SK-N-SH (cell line): ENCODE results near the gene EXOC7. TPM values are rescaled to one million over a fixed set of nuclear protein-coding genes. Genes with fewer than 3 reads are reported as not detected.
"Not testable (repeated sequence)": the region's sequence is repeated elsewhere in the genome, so short reads cannot be mapped to it uniquely, and the experiment has no call there.

ENCODE experiments used
- CTCF ChIA-PET: fragments of 300-600, 350-600 bp; formaldehyde crosslinking; extraction: SDS; loops from one replicate; lab custom pipeline; 2021; lab: Yijun Ruan, JAX
- POLR2A ChIA-PET: fragments of 350-600 bp; sonication (Branson Sonifier 250); formaldehyde crosslinking; extraction: SDS; loops from one replicate; lab custom pipeline; 2020; ENCODE audit warnings: antibody characterized with exemption, inconsistent platforms; lab: Yijun Ruan, JAX
- DNase-seq: peaks from one replicate; pipeline ENCODE4 v3.0.0; 2012
- H2AFZ ChIP-seq: fragments of 200-600 bp; sonication (generic); 2 replicates; pipeline ENCODE4 v1.8.1; 2016; ENCODE audit warnings: antibody characterized with exemption, mild to moderate bottlenecking, low read depth
- H3F3A ChIP-seq: fragments of 200-600 bp; sonication (generic); replicated peaks from 2 replicates; pipeline ENCODE3; 2016; ENCODE audit warnings: antibody characterized with exemption, mild to moderate bottlenecking; ENCODE audit not compliant: insufficient read depth
- H3K27ac ChIP-seq, 2 experiments: fragments of 200-500 bp in 1 of 2; fragments of 200-600 bp in 1 of 2; sonication (Bioruptor generic) in 1 of 2; sonication (generic), shearing (Covaris generic) in 1 of 2; 2 replicates each; pipeline versions ENCODE4 v1.5.1 to v1.6.1; 2014 to 2016; ENCODE audit warnings: low read depth in 2 of 2, inconsistent platforms in 1 of 2, low read length in 1 of 2, mild to moderate bottlenecking in 1 of 2, mixed read lengths in 1 of 2
- H3K27me3 ChIP-seq: fragments of 200-600 bp; sonication (generic), shearing (Covaris generic); 2 replicates; pipeline ENCODE4 v1.6.1; 2016; ENCODE audit warnings: mixed run types; ENCODE audit not compliant: insufficient read depth
- H3K36me3 ChIP-seq, 2 experiments: fragments of 200-500 bp in 1 of 2; fragments of 200-600 bp in 1 of 2; sonication (Bioruptor generic) in 1 of 2; sonication (generic) in 1 of 2; replicated peaks in 1 of 2; 2 replicates each; pipeline versions ENCODE3 to v1.5.1; 2014 to 2016; ENCODE audit warnings: low read length in 1 of 2, mild to moderate bottlenecking in 1 of 2; ENCODE audit not compliant: insufficient read depth in 2 of 2, control insufficient read depth in 1 of 2
- H3K4me1 ChIP-seq, 2 experiments: fragments of 200-500 bp in 1 of 2; fragments of 200-600 bp in 1 of 2; sonication (Bioruptor generic) in 1 of 2; sonication (generic), shearing (Covaris generic) in 1 of 2; 2 replicates each; pipeline versions ENCODE4 v1.5.1 to v1.6.1; 2014 to 2016; ENCODE audit warnings: low read depth in 1 of 2, low read length in 1 of 2, mixed run types in 1 of 2; ENCODE audit not compliant: insufficient read depth in 2 of 2, control insufficient read depth in 1 of 2
- H3K4me2 ChIP-seq: fragments of 200-600 bp; sonication (generic), shearing (Covaris generic); 2 replicates; pipeline ENCODE4 v1.6.1; 2017; ENCODE audit warnings: mixed run types
- H3K4me3 ChIP-seq, 2 experiments: fragments of 200-500 bp in 1 of 2; fragments of 200-600 bp in 1 of 2; sonication (Bioruptor generic) in 1 of 2; sonication (generic), shearing (Covaris generic) in 1 of 2; 2 replicates each; pipeline versions ENCODE4 v1.5.1 to v1.8.1; 2014 to 2016; ENCODE audit warnings: low read depth in 2 of 2, inconsistent platforms in 1 of 2, low read length in 1 of 2, mild to moderate bottlenecking in 1 of 2, mixed read lengths in 1 of 2, moderate library complexity in 1 of 2
- H3K79me2 ChIP-seq: fragments of 200-600 bp; sonication (generic); 2 replicates; pipeline ENCODE4 v1.8.1; 2017; ENCODE audit warnings: mild to moderate bottlenecking; ENCODE audit not compliant: insufficient read depth
- H3K9ac ChIP-seq: fragments of 200-600 bp; sonication (generic); 2 replicates; pipeline ENCODE4 v1.6.1; 2017; ENCODE audit warnings: mixed run types
- H3K9me2 ChIP-seq: fragments of 200-600 bp; sonication (generic); 2 replicates; pipeline ENCODE4 v1.6.1; 2017; ENCODE audit warnings: mixed run types
- H3K9me3 ChIP-seq: fragments of 200-600 bp; sonication (generic); 2 replicates; pipeline ENCODE4 v1.6.1; 2017; ENCODE audit warnings: mixed run types, mild to moderate bottlenecking, moderate library complexity
- H4K20me1 ChIP-seq: fragments of 200-600 bp; sonication (generic); 2 replicates; pipeline ENCODE4 v1.6.1; 2017; ENCODE audit warnings: mild to moderate bottlenecking, mixed run types; ENCODE audit not compliant: insufficient read depth
- ELF1 ChIP-seq: IDR thresholded peaks from 2 replicates; pipeline ENCODE4 v1.4.0; 2012
- NRF1 ChIP-seq: IDR thresholded peaks from 2 replicates; pipeline ENCODE4 v1.6.1; 2012; ENCODE audit warnings: low read depth, mild to moderate bottlenecking, low read length
- POLR2AphosphoS5 ChIP-seq: IDR thresholded peaks from 2 replicates; pipeline ENCODE4 v1.6.1; 2012; ENCODE audit warnings: low read depth, low read length
- WGBS: methylation state at CpG from one replicate; pipeline ENCODE4 v1.1.6; 2017; ENCODE audit warnings: low lambda C conversion rate; 5-methylcytosine and 5-hydroxymethylcytosine counted together
- polyA plus RNA-seq, 3 experiments: library from polyadenylated mRNA; depleted of rRNA; stranded (reverse); fragments of >200 nt; gene quantifications; 2 replicates each; pipeline ENCODE4 v1.2.3, GENCODE V29; 2012

Gene EXOC7
- polyA plus RNA-seq, 1 of the 3 experiments (the other 2 are of a cell fraction): 129 TPM

GRCh38 chr17:76079535-76079955, 24.0 kb downstream of the EXOC7 start:
- Histone ChIP-seq H3K4me3 (peak overlapping the region in 1 of 2 experiments; percentile 19; a peak in 1 of 4 replicates), H3K4me2 (peak overlapping the region; percentile 48), H3K9ac (no peak overlapping the region), H3K36me3 (peaks cover 9 to 21% of the 10 kb centered on the region in 2 experiments), H3K4me1 (peaks cover 0 to 32% of the 10 kb centered on the region in 2 experiments; a peak in 1 of 4 replicates), H3K9me2 (no peaks in the 10 kb centered on the region), H3K79me2 (no peaks in the 10 kb centered on the region), H3F3A (peaks cover 23% of the 10 kb centered on the region), H2AFZ (no peak overlapping the region), H3K27me3 (peaks cover 61% of the 10 kb centered on the region), H3K27ac (no peak overlapping the region), H3K9me3 (no peaks in the 10 kb centered on the region), H4K20me1 (no peaks in the 10 kb centered on the region; the same call in 1 of the 2 replicates)
- peak; percentile 61 for DNase-seq
- ChIA-PET POLR2A (interaction anchor here (0.6 to 3.4 kb wide), 7 partner anchors 10 to 200 kb away, joined by 3 to 20 read pairs (median 5); no protein-coding TSS in a partner anchor), CTCF (interaction anchor here (0.6 to 7.8 kb wide), 10 partner anchors 9 to 200 kb away, joined by 3 to 64 read pairs (median 7); partner anchors contain the start of gene EXOC7)
- TF ChIP-seq ELF1: peak; percentile 28; the same call in 1 of the 2 replicates
- no peak for TF ChIP-seq NRF1
- 6% methylated on average over 3 of the region's 9 CpGs for WGBS

GRCh38 chr17:76078860-76079534, 24.6 kb downstream of the EXOC7 start, which contains the start of gene ZACN:
Gene ZACN (plus strand): TSS chr17:76079182. CDS start chr17:76079265, 83 bp downstream.
- 24% methylated on average over 16 of the region's 17 CpGs for WGBS
- no peaks in the 10 kb centered on the region for H3K9me3 ChIP-seq
- no peak within 1 kb of the TSS for H3K9ac ChIP-seq
- H3K9me2 ChIP-seq: no peaks in the 10 kb centered on the region
- ChIA-PET CTCF (interaction anchor here (0.6 to 7.8 kb wide), 9 partner anchors 10 to 201 kb away, joined by 3 to 64 read pairs (median 7); partner anchors contain the start of genes EXOC7 and FBF1), POLR2A (interaction anchor here (0.8 to 3.4 kb wide), 4 partner anchors 14 to 201 kb away, joined by 3 to 20 read pairs (median 4); no protein-coding TSS in a partner anchor)
- peaks cover 0 to 32% of the 10 kb centered on the region in 2 experiments; a peak in 1 of 4 replicates for H3K4me1 ChIP-seq
- H3K79me2 ChIP-seq: no peaks in the 10 kb centered on the region
- peaks cover 66% of the 10 kb centered on the region for H3K27me3 ChIP-seq
- H3K4me3 ChIP-seq: peak within 1 kb of the TSS in 1 of 2 experiments; percentile 19; a peak in 1 of 4 replicates
- H4K20me1 ChIP-seq: no peaks in the 10 kb centered on the region; the same call in 1 of the 2 replicates
- H3F3A ChIP-seq: peaks cover 23% of the 10 kb centered on the region
- H3K4me2 ChIP-seq: peak within 1 kb of the TSS; percentile 48
- no peak within 1 kb of the TSS for H2AFZ ChIP-seq
- DNase-seq: peak; percentile 53
- TF ChIP-seq ELF1 (no peak; the same call in 1 of the 2 replicates), POLR2AphosphoS5 (0 out of 2 replicates have a peak, but pooled peaks have one; percentile 1)
- H3K36me3 ChIP-seq: peaks cover 4 to 16% of the 10 kb centered on the region in 2 experiments
- H3K27ac ChIP-seq: no peak within 1 kb of the TSS

DNA sequence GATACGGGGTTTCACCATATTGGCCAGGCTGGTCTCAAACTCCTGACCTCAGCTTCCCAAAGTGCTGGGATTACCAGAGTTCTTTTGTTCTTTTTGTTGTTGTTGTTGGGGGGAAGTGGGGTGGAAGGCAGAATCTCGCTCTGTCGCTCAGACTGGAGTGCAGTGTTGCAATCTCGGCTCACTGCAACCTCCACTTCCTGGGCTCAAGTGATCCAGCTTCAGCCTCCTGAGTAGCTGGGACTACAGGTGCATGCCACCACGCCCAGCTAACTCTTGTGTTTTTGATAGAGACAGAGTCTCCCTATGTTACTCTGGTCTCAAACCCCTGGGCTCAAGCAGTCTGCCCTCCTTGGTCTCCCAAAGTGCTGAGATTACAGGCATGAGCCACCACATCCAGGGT, 25.2 kb downstream of the EXOC7 start:
- H2AFZ ChIP-seq, H3K36me3 ChIP-seq, H3K4me2 ChIP-seq, H3K9me3 ChIP-seq, DNase-seq, H4K20me1 ChIP-seq, H3K79me2 ChIP-seq, H3K9me2 ChIP-seq, H3K4me3 ChIP-seq, H3K27ac ChIP-seq, H3K9ac ChIP-seq: not testable (repeated sequence)
- ChIA-PET POLR2A (interaction anchor here (1.0 to 1.7 kb wide), 4 partner anchors 16 to 201 kb away, joined by 3 to 5 read pairs (median 4); no protein-coding TSS in a partner anchor), CTCF (interaction anchor here (1.3 to 7.8 kb wide), 10 partner anchors 8 to 201 kb away, joined by 3 to 64 read pairs (median 4); no protein-coding TSS in a partner anchor)
- Histone ChIP-seq H3F3A (peaks cover 18% of the 10 kb centered on the region), H3K4me1 (peaks cover 0 to 32% of the 10 kb centered on the region in 2 experiments; a peak in 1 of 4 replicates), H3K27me3 (peaks cover 73% of the 10 kb centered on the region)
- 6% methylated on average over 5 of the region's 5 CpGs for WGBS
